Esophagus muscularis mucosa (tissue), 4 donors: Measurements from ENCODE around the gene GATAD1.

ENCODE experiments used
- CTCF ChIP-seq, 3 experiments: fragments of 200-600 bp in 2 of 3; fragments of 450-650 bp in 1 of 3; sonication (generic) in 2 of 3; IDR thresholded peaks; one replicate each; pipeline ENCODE4 v1.5.1; 2017 to 2019; ENCODE audit warnings: antibody characterized with exemption in 3 of 3, mild to moderate bottlenecking in 2 of 3, moderate library complexity in 1 of 3
- EP300 ChIP-seq: sonication (generic); formaldehyde crosslinking; IDR thresholded peaks from one replicate; pipeline ENCODE4 v1.6.1; 2017; ENCODE audit warnings: antibody characterized with exemption
- POLR2A ChIP-seq: fragments of 450-650 bp; IDR thresholded peaks from one replicate; pipeline ENCODE4 v1.6.1; 2017; ENCODE audit warnings: antibody characterized with exemption, moderate library complexity, mild to moderate bottlenecking, low read depth

- TF ChIP-seq POLR2A (no peak), CTCF (IDR thresholded peaks at IDR 0.05) (no peak), EP300 (no peak)
Observed at GRCh38 chr7:92485974-92486373, 38.7 kb downstream of the GATAD1 start.
